ENCODE results near the gene MBOAT2. TPM values are rescaled to one million over a fixed set of nuclear protein-coding genes. Genes with fewer than 3 reads are reported as not detected.

The MBOAT2 gene
- total RNA-seq, 4 donors from 2014 or later = 20.5 to 42.8 (median 24.4) TPM

GRCh38 chr2:8962890-8963289, 40.6 kb downstream of the MBOAT2 start:
- H3K27me3 ChIP-seq = no peaks in the 10 kb centered on the region
- intact Hi-C loops (cut with DNase I) = no loop called here
- H3K36me3 ChIP-seq = no peaks in the 10 kb centered on the region
- no peaks in the 10 kb centered on the region for H3K4me1 ChIP-seq
- DNase-seq = no peak
- TF ChIP-seq CTCF (IDR thresholded peaks at IDR 0.05) (no peak), POLR2A (IDR thresholded peaks at IDR 0.05) (no peak)
- H3K27ac ChIP-seq = no peak overlapping the region
- 95 to 98% methylated on average over 6 of the region's 6 CpGs for WGBS, 2 donors
- no peak overlapping the region for H3K4me3 ChIP-seq (replicated peaks in 1 of 3)
- no peaks in the 10 kb centered on the region for H3K9me3 ChIP-seq

GRCh38 chr2:8957628-8958027, 45.9 kb downstream of the MBOAT2 start:
- TF ChIP-seq CTCF (IDR thresholded peaks at IDR 0.05) (no peak), POLR2A (IDR thresholded peaks at IDR 0.05) (no peak)
- Histone ChIP-seq H3K27me3 (no peaks in the 10 kb centered on the region), H3K9me3 (no peaks in the 10 kb centered on the region), H3K36me3 (no peaks in the 10 kb centered on the region), H3K4me3 (replicated peaks in 1 of 3) (no peak overlapping the region), H3K4me1 (no peaks in the 10 kb centered on the region), H3K27ac (no peak overlapping the region)
- 26 to 41% methylated on average over 4 of the region's 4 CpGs for WGBS, 2 donors
- peak; percentile 14 to 23 for DNase-seq
- intact Hi-C loops (cut with DNase I) = no loop called here

- no peak overlapping the region for H3K4me3 ChIP-seq (replicated peaks in 1 of 3)
- DNase-seq = no peak
- no peaks in the 10 kb centered on the region for H3K4me1 ChIP-seq
- intact Hi-C loops (cut with DNase I) = no loop called here
- 97 to 100% methylated on average over 1 of the region's 1 CpG for WGBS, 2 donors
- no peaks in the 10 kb centered on the region for H3K9me3 ChIP-seq
- no peaks in the 10 kb centered on the region for H3K36me3 ChIP-seq
- H3K27me3 ChIP-seq = no peaks in the 10 kb centered on the region
- TF ChIP-seq POLR2A (IDR thresholded peaks at IDR 0.05) = no peak
- TF ChIP-seq CTCF (IDR thresholded peaks at IDR 0.05) = no peak
- H3K27ac ChIP-seq = no peak overlapping the region
Observed at GRCh38 chr2:8956774-8957173, 46.7 kb downstream of the MBOAT2 start.

GRCh38 chr2:8954990-8955389, 48.5 kb downstream of the MBOAT2 start:
- Histone ChIP-seq H3K27me3 (no peaks in the 10 kb centered on the region), H3K36me3 (no peaks in the 10 kb centered on the region), H3K4me1 (no peaks in the 10 kb centered on the region), H3K4me3 (replicated peaks in 1 of 3) (no peak overlapping the region), H3K9me3 (no peaks in the 10 kb centered on the region), H3K27ac (no peak overlapping the region)
- no peak for DNase-seq
- WGBS, 2 donors = 100% methylated on average over 3 of the region's 3 CpGs; no CpG with 5 or more reads in 1 of the 2 donors
- intact Hi-C loops (cut with DNase I) = no loop called here
- TF ChIP-seq POLR2A (IDR thresholded peaks at IDR 0.05) = no peak
- TF ChIP-seq CTCF (IDR thresholded peaks at IDR 0.05) = no peak

- DNase-seq = no peak
- Histone ChIP-seq H3K9me3 (no peaks in the 10 kb centered on the region), H3K36me3 (no peaks in the 10 kb centered on the region), H3K27ac (no peak overlapping the region), H3K27me3 (no peaks in the 10 kb centered on the region), H3K4me1 (no peaks in the 10 kb centered on the region), H3K4me3 (replicated peaks in 1 of 3) (no peak overlapping the region)
- TF ChIP-seq POLR2A (IDR thresholded peaks at IDR 0.05) (no peak), CTCF (IDR thresholded peaks at IDR 0.05) (no peak)
- 90 to 92% methylated on average over 1 of the region's 1 CpG for WGBS, 2 donors
- intact Hi-C loops (cut with DNase I) = no loop called here
Observed at GRCh38 chr2:8953525-8953924, 50.0 kb downstream of the MBOAT2 start.
